ENCODE data around the gene ITGB5.

The ITGB5 gene

DNA sequence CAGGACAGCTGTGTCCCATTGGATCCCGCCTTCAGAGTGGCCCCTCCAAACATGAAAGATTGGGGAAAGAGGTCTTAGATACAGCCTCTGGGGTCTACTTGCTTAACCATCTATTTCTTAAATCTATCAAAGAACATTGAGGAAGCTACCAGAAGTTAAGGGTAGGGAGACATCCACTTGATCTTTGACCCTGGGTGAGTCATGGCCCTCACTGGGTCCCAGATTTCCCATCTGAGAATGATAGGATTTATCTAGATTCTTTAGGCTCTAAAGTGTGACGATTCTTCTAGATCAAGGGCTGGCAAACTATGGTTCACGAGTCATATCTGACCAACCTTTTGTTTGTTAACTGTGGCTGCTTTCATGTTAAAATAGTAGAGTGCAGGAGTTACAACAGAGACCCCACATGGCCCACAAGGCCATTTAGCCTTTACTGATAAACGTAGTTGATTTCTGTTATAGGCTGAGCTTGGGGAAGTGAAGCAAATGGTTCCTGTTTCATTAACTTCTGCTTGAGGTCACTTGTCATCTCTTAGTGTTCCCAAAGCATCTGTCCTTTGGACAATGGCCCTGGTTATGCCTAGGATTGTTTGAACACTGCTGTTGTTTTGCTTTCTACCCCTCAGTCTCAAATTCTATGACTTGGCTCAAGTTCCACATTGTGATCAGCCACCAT is 39.4 kb upstream of the ITGB5 start:
- H3K4me3 ChIP-seq (ENCODE audit: low read depth, low read length), result no peak overlapping the region
- TF ChIP-seq, protein P1, sequence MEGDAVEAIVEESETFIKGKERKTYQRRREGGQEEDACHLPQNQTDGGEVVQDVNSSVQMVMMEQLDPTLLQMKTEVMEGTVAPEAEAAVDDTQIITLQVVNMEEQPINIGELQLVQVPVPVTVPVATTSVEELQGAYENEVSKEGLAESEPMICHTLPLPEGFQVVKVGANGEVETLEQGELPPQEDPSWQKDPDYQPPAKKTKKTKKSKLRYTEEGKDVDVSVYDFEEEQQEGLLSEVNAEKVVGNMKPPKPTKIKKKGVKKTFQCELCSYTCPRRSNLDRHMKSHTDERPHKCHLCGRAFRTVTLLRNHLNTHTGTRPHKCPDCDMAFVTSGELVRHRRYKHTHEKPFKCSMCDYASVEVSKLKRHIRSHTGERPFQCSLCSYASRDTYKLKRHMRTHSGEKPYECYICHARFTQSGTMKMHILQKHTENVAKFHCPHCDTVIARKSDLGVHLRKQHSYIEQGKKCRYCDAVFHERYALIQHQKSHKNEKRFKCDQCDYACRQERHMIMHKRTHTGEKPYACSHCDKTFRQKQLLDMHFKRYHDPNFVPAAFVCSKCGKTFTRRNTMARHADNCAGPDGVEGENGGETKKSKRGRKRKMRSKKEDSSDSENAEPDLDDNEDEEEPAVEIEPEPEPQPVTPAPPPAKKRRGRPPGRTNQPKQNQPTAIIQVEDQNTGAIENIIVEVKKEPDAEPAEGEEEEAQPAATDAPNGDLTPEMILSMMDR (IDR thresholded peaks at IDR 0.05; ENCODE audit: low read depth, low read length), result no peak

DNA sequence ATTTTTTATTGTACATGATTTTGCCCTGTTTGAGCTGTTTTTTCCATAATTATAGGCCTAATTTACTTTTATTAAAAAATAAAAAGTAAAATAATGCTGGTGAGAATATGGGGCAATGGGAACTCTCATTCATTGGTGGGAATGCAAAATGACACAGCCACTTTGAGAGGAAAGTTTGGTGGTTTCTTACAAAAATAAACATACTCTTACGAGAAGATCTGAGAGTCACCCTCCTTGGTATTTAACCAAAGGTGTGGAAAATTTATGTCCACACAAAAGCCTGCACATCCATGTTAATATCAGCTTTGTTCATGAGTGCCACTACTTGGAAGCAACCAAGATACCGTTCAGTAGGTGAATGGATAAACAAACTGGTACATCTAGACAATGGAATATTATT is 37.6 kb upstream of the ITGB5 start:
- TF ChIP-seq, protein P1 (IDR thresholded peaks at IDR 0.05; ENCODE audit: low read depth, low read length), result no peak
- no peak overlapping the region for H3K4me3 ChIP-seq (ENCODE audit: low read depth, low read length)

DNA sequence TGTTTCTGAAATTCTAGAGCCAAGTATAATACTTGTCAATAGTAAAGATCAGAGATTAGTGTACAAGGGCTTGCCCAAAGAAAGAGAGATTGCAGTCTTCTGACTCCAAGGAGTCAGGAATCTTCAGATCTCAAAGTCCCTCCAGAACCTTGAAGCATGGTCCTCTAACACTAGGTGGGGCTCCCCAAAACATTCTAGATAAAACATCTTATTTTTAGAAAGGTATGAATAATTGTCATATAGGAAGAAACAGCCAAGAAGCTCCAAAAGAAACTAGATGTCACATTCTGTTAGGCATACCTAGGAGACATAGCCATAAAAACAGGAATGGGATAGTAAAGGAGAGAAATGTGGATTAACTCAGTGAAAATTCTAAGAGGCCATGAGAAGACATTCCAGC is 36.7 kb upstream of the ITGB5 start:
- H3K4me3 ChIP-seq (ENCODE audit: low read depth, low read length), result no peak overlapping the region
- TF ChIP-seq, protein P1 (IDR thresholded peaks at IDR 0.05; ENCODE audit: low read depth, low read length), result no peak

DNA sequence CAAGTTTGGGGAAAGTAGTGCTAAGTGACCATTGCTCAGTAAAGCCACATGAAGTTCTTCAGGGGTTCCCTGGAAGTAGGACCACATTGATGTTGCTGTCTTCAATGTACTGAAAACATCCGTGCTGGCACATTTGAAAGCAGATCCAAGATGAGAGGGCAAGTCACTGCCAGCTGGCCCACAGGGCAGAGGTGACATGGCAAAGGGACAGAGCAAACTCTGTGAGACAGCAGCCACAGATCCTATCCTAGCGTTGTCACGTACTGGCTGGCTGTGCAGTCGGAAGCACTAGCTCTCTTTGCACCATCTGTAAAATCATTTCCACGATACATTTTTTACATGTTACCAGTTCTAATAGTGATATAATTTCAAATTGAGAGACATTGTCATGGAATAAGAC is 33.6 kb upstream of the ITGB5 start:
- H3K4me3 ChIP-seq (ENCODE audit: low read depth, low read length), result no peak overlapping the region
- TF ChIP-seq, protein P1 (IDR thresholded peaks at IDR 0.05; ENCODE audit: low read depth, low read length), result no peak

DNA sequence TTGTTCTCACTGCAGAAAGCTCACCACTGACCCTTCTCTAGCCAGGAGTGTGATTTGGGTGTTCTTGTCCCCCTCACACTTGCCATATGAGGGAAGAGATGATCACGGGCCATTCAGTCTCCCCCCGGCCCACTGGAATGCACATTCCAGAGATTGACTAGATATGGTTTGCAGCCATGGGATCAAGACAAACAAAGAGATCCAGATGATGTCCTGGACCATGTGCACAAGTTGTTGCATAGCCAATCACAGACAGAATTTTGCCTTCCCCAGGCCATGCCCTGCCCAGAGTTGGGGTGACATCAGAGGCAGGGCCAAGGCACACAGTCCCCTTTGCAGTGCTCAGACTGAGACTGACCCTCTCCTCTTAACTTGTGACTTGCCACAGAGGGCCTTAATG is 32.6 kb upstream of the ITGB5 start:
- H3K4me3 ChIP-seq (ENCODE audit: low read depth, low read length), result no peak overlapping the region
- TF ChIP-seq, protein P1 (IDR thresholded peaks at IDR 0.05; ENCODE audit: low read depth, low read length), result no peak

DNA sequence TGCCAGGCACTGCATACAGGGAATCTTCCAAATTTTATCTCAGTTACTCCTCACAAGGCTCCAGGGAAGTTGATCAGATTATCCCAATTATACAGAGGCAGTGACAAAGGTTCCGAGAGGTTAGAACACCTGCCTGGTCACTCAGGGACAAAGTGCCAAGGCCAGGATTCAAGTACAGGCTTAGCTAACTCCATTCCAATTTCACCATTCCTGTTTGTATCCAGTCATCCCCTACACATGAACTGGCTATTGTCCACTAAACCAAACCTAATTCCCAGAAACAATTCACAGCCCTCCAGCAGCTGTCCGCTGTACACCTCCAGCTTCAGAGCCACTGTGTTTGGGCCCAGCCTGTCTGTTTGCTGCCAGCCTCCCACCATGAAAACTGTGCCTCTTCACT is 31.4 kb upstream of the ITGB5 start:
- H3K4me3 ChIP-seq (ENCODE audit: low read depth, low read length), result no peak overlapping the region
- TF ChIP-seq, protein P1 (IDR thresholded peaks at IDR 0.05; ENCODE audit: low read depth, low read length), result no peak

DNA sequence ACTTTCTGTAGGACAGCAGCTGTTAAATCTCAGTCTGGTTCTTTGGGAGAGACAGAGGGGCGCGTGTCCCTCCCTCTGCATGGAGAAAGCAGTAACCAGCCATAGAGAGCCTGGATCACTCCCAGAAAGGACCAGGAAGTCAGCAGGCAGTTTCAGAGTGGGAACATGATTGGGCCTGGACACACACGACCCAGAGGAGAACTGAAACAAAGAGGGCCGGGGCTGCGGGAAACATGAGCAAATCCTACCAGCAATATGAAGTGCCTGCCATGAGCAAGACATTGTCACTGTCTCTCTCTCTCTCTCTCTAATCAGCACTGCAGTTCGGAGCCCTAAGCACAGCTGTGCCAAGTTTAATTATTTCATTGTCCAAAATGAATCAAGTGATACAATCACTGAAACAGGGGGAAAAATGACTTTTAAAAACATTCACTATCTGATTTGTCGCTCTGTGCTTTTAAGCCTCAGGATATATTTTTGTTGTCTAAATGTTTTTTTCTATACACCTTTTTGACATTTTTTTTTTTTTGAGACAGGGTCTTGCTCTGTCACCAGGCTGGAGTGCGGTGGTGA is 29.8 kb upstream of the ITGB5 start:
- TF ChIP-seq, protein P1 (IDR thresholded peaks at IDR 0.05; ENCODE audit: low read depth, low read length), result no peak
- no peak overlapping the region for H3K4me3 ChIP-seq (ENCODE audit: low read depth, low read length)
